ENCODE data around the gene DDX54.

The DDX54 gene, protein sequence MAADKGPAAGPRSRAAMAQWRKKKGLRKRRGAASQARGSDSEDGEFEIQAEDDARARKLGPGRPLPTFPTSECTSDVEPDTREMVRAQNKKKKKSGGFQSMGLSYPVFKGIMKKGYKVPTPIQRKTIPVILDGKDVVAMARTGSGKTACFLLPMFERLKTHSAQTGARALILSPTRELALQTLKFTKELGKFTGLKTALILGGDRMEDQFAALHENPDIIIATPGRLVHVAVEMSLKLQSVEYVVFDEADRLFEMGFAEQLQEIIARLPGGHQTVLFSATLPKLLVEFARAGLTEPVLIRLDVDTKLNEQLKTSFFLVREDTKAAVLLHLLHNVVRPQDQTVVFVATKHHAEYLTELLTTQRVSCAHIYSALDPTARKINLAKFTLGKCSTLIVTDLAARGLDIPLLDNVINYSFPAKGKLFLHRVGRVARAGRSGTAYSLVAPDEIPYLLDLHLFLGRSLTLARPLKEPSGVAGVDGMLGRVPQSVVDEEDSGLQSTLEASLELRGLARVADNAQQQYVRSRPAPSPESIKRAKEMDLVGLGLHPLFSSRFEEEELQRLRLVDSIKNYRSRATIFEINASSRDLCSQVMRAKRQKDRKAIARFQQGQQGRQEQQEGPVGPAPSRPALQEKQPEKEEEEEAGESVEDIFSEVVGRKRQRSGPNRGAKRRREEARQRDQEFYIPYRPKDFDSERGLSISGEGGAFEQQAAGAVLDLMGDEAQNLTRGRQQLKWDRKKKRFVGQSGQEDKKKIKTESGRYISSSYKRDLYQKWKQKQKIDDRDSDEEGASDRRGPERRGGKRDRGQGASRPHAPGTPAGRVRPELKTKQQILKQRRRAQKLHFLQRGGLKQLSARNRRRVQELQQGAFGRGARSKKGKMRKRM

DNA sequence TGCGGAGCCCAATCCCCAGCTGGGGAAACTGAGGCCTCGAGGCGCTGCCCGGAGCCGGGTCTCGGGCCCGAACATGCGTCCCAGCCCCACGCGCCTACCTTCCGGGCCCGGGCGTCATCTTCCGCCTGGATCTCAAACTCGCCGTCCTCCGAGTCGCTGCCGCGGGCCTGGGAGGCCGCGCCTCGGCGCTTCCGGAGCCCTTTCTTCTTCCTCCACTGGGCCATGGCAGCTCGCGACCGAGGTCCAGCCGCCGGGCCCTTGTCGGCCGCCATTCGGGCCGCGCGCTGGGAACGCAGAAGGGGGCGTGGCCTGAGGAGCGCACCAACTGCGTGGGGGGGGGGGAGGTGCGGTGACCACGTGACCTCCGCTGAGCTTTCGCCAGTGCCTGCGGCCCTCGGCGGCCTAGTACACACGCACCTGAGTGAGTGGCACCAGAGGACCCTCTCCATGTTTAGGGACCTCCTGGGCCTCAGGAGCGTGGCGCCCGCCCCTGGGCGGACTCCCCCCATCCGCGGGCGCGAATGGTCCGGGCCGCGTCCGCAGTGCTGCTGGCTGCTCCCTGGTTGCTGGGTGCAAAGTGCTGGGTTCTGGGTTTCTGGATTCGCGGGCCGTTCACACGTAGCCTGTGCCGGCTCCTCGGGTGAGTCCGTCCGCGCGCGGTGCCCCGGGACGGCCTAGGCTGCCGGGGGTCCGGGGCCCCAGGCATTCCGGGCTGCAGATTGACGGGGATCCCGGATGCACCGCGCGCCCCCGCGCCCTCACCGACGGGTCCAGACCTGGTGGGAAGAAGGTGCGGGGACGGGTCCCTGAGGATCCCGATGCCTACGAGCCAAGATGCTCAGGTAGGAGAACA lies at the start of gene DDX54, which contains the start of gene RITA1:
DDX54 (minus strand) TSS at position 299 of the 853 bp plus-strand sequence; CDS start at position 272, 27 bp downstream.
RITA1 (plus strand) TSS at position 542 of the 853 bp plus-strand sequence. CDS start 1,026 bp downstream, outside the sequence.
- Histone ChIP-seq H3K79me2 (ENCODE audit: insufficient read depth, low read length) (peaks cover 87% of the 10 kb centered on the region), H3K27ac (ENCODE audit: low read length) (peak within 1 kb of the TSS; percentile 95), H3K9ac (ENCODE audit: low read depth, low read length) (peak within 1 kb of the TSS; percentile 94)

DNA sequence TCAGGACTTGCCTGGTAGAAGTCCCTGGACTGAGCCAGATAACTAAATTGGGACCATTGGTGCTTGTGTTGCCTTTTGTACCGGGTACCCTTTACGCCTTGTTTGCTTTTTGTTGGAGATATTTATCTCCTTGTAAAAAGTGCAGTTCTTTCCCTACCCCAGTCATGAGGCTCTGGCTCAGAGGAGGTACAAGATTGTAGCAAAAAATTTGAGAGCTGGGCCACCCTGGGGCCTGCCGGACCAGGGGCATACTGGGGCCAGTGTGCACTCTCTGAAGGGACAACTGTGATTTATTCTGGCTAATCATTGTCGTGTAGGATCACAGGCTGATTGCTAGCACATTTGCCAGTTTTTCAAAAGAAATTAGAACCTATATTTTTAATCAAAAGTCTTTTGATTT lies 49.2 kb upstream of the DDX54 start:
- Histone ChIP-seq H3K27me3 (ENCODE audit: insufficient read depth, low read length, poor library complexity) (no peaks in the 10 kb centered on the region), H3K9me3 (ENCODE audit: insufficient read depth, low read length, severe bottlenecking) (no peaks in the 10 kb centered on the region), H3K36me3 (ENCODE audit: insufficient read depth, low read length) (peaks cover 74% of the 10 kb centered on the region), H2AFZ (ENCODE audit: low read depth, low read length) (no peak overlapping the region), H3K4me2 (ENCODE audit: insufficient read depth, low read length) (no peak overlapping the region), H3K4me1 (ENCODE audit: insufficient read depth, low read length) (peaks cover 2% of the 10 kb centered on the region; the same call in 1 of the 2 replicates), H3K4me3 (ENCODE audit: low read depth in 1 of 2, low read length in 2 of 2) (no peak overlapping the region), H3K79me2 (ENCODE audit: insufficient read depth, low read length) (no peaks in the 10 kb centered on the region), H4K20me1 (ENCODE audit: insufficient read depth, low read length) (no peaks in the 10 kb centered on the region), H3K9ac (ENCODE audit: low read depth, low read length) (no peak overlapping the region), H3K27ac (ENCODE audit: low read length) (no peak overlapping the region)
- DNase-seq, result no peak
- TF ChIP-seq, protein P1, sequence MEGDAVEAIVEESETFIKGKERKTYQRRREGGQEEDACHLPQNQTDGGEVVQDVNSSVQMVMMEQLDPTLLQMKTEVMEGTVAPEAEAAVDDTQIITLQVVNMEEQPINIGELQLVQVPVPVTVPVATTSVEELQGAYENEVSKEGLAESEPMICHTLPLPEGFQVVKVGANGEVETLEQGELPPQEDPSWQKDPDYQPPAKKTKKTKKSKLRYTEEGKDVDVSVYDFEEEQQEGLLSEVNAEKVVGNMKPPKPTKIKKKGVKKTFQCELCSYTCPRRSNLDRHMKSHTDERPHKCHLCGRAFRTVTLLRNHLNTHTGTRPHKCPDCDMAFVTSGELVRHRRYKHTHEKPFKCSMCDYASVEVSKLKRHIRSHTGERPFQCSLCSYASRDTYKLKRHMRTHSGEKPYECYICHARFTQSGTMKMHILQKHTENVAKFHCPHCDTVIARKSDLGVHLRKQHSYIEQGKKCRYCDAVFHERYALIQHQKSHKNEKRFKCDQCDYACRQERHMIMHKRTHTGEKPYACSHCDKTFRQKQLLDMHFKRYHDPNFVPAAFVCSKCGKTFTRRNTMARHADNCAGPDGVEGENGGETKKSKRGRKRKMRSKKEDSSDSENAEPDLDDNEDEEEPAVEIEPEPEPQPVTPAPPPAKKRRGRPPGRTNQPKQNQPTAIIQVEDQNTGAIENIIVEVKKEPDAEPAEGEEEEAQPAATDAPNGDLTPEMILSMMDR (IDR thresholded peaks at IDR 0.05; ENCODE audit: borderline replicate concordance, extremely low read depth, low read length, poor library complexity, severe bottlenecking), result no peak
- TF ChIP-seq EZH2 (IDR thresholded peaks at IDR 0.05; ENCODE audit: borderline replicate concordance, low read depth, low read length, severe bottlenecking), result no peak
- no peak for ATAC-seq (ENCODE audit: insufficient read depth, low read depth)

More for the DNA sequence above, at the start of gene DDX54, which contains the start of gene RITA1:
- Histone ChIP-seq H3K27me3 (ENCODE audit: insufficient read depth, low read length, poor library complexity) (no peaks in the 10 kb centered on the region), H3K4me1 (ENCODE audit: insufficient read depth, low read length) (peaks cover 40% of the 10 kb centered on the region), H4K20me1 (ENCODE audit: insufficient read depth, low read length) (peaks cover 37% of the 10 kb centered on the region), H3K4me3 (ENCODE audit: low read depth in 1 of 2, low read length in 2 of 2) (peak within 1 kb of the TSS; percentile 81 to 93), H3K36me3 (ENCODE audit: insufficient read depth, low read length) (peaks cover 57% of the 10 kb centered on the region), H2AFZ (ENCODE audit: low read depth, low read length) (peak within 1 kb of the TSS; percentile 97), H3K9me3 (ENCODE audit: insufficient read depth, low read length, severe bottlenecking) (no peaks in the 10 kb centered on the region), H3K4me2 (ENCODE audit: insufficient read depth, low read length) (peak within 1 kb of the TSS; percentile 97)
- ATAC-seq (ENCODE audit: insufficient read depth, low read depth) (peak; percentile 61), DNase-seq (peak; percentile 81)
- TF ChIP-seq, protein P1 (IDR thresholded peaks at IDR 0.05; ENCODE audit: borderline replicate concordance, extremely low read depth, low read length, poor library complexity, severe bottlenecking), result no peak
- no peak for TF ChIP-seq EZH2 (IDR thresholded peaks at IDR 0.05; ENCODE audit: borderline replicate concordance, low read depth, low read length, severe bottlenecking)

DNA sequence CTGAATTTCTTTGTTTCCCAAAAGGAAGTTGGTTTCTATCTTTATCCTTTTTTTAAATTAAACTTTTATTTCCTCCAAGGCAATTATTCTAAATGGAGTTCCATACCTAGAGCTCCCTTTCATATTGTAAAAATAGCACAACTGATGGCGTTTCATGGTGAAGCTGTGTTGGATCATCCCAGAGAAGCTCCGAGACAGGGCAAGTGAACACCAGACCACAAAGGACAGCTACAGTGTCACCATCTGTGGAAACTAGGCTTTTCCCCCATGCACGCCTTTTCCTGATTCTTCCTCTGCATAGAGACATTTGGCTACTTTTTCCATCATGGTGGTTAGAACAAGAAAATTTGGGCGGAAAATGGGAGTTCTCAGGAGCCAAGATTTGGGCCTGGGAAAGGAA lies 48.7 kb upstream of the DDX54 start:
- H3K27me3 ChIP-seq (ENCODE audit: insufficient read depth, low read length, poor library complexity), result no peaks in the 10 kb centered on the region
- no peak overlapping the region for H3K4me2 ChIP-seq (ENCODE audit: insufficient read depth, low read length)
- H3K9me3 ChIP-seq (ENCODE audit: insufficient read depth, low read length, severe bottlenecking), result no peaks in the 10 kb centered on the region
- ATAC-seq (ENCODE audit: insufficient read depth, low read depth), result no peak
- no peaks in the 10 kb centered on the region for H3K79me2 ChIP-seq (ENCODE audit: insufficient read depth, low read length)
- peaks cover 73% of the 10 kb centered on the region for H3K36me3 ChIP-seq (ENCODE audit: insufficient read depth, low read length)
- no peaks in the 10 kb centered on the region for H4K20me1 ChIP-seq (ENCODE audit: insufficient read depth, low read length)
- no peak for DNase-seq
- peaks cover 2% of the 10 kb centered on the region; the same call in 1 of the 2 replicates for H3K4me1 ChIP-seq (ENCODE audit: insufficient read depth, low read length)
- H3K4me3 ChIP-seq (ENCODE audit: low read depth in 1 of 2, low read length in 2 of 2), result no peak overlapping the region
- TF ChIP-seq EZH2 (IDR thresholded peaks at IDR 0.05; ENCODE audit: borderline replicate concordance, low read depth, low read length, severe bottlenecking), result no peak
- TF ChIP-seq, protein P1 (IDR thresholded peaks at IDR 0.05; ENCODE audit: borderline replicate concordance, extremely low read depth, low read length, poor library complexity, severe bottlenecking), result no peak
- no peak overlapping the region for H2AFZ ChIP-seq (ENCODE audit: low read depth, low read length)
- no peak overlapping the region for H3K9ac ChIP-seq (ENCODE audit: low read depth, low read length)
- H3K27ac ChIP-seq (ENCODE audit: low read length), result no peak overlapping the region

All from DND-41 (cell line).